ENCODE data around the gene C1orf53. TPM values are rescaled to one million over a fixed set of nuclear protein-coding genes. Genes with fewer than 3 reads are reported as not detected.
"Not testable (repeated sequence)": the region's sequence is repeated elsewhere in the genome, so short reads cannot be mapped to it uniquely, and the experiment has no call there.

C1orf53 gene
- 5.9 TPM for total RNA-seq (ENCODE audit: unreplicated experiment)
- long read RNA-seq, partial matches to known transcripts: 0 of 3 reads
- long read RNA-seq, other reads (novel, unspliced or antisense): 1 of 3 reads

DNA sequence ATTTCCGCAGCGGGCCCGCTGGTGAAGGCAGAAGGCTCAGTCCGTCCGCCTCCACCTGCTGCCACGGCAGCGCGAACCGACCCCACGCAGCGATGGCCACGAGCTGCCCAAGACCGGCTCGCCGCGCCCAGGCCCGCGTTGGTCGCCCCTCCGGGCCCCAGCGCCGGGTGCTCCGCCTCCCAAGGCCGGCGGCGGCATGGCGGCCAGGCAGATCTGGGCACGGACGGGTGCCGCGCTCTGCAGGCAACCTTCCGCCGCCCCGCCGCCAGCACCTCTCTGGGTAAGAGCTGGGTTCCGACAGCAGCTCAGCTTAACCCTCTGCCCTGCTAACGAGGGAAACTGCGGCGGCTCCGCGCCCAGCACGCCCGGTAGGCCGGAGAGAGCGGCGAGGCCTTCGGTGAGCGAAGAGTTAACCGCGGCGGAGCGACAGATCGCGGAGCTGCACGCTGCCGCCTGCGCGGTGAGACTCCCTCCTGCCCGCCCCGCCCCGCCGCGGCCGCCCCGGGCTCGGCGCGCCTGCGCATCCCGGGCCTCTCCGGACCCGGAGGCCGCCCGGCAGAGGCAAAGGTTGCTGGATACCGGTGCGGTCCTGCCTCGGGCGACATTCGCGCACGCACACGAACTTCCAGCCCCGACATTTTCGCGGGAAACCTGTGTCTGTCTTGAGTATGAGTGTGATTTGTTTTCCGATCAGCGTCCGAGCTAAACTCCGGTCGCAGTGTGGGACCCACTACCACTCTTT lies at the start of gene C1orf53:
C1orf53 (plus strand) TSS at position 177 of the 742 bp plus-strand sequence; CDS start at position 197, 20 bp downstream.
- peaks cover 14% of the 10 kb centered on the region for H3K27me3 Mint-ChIP-seq (ENCODE audit: unreplicated experiment)
- H3K27ac Mint-ChIP-seq (ENCODE audit: unreplicated experiment): peak within 1 kb of the TSS; percentile 95
- no peaks in the 10 kb centered on the region for H3K36me3 Mint-ChIP-seq (ENCODE audit: unreplicated experiment)

DNA sequence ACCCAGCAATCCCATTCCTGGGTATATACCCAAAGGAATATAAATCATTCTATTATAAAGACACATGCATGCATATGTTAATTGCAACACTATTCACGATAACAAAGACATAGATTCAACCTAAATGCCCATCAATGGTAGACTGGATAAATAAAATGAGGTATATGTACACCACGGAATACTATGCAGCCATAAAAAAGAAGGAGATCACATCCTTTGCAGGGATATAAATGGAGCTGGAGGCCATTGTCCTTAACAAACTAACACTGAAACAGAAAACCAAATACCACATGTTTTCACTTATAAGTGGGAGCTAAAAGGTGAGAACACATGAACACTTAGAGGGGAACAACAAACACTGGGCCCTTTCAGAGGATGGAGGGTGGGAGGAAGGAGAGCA lies 46.7 kb upstream of the C1orf53 start:
- not testable (repeated sequence) for DNase-seq; H3K36me3 Mint-ChIP-seq (ENCODE audit: unreplicated experiment); H3K4me1 Mint-ChIP-seq (ENCODE audit: low read depth, unreplicated experiment); H3K27me3 Mint-ChIP-seq (ENCODE audit: unreplicated experiment); H3K9me3 Mint-ChIP-seq (ENCODE audit: unreplicated experiment); H3K4me3 Mint-ChIP-seq (ENCODE audit: unreplicated experiment); H3K27ac Mint-ChIP-seq (ENCODE audit: unreplicated experiment)

More for the DNA sequence above, at the start of gene C1orf53:
- peak; percentile 90 for DNase-seq
- no peak for TF ChIP-seq CTCF (IDR thresholded peaks at IDR 0.05; ENCODE audit: partially characterized antibody, unreplicated experiment)
- peak within 1 kb of the TSS; percentile 97 for H3K4me3 Mint-ChIP-seq (ENCODE audit: unreplicated experiment)
- H3K4me1 Mint-ChIP-seq (ENCODE audit: low read depth, unreplicated experiment): peaks cover 22% of the 10 kb centered on the region
- peaks cover 6% of the 10 kb centered on the region for H3K9me3 Mint-ChIP-seq (ENCODE audit: unreplicated experiment)

DNA sequence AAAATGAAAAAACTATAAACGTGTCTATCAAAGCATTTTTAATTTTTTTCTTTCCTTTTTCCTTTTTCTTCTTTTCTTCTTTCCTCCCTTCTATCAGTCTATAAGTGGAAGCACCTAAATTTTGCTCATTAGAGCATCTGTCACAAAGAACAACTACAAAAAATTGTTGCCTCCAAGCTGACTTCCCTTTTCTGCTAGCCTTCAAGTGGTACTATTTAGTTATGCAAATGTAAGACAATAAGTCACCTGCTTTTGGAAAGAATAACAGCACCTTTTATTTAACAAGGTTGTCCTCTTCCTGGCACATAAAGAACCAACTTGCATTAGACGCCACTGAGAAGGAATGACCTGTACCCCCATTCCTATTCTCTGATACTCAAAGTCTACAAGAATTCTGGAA lies 45.0 kb upstream of the C1orf53 start:
- H3K9me3 Mint-ChIP-seq (ENCODE audit: unreplicated experiment): peaks cover 3% of the 10 kb centered on the region
- DNase-seq: no peak
- H3K27ac Mint-ChIP-seq (ENCODE audit: unreplicated experiment): no peak overlapping the region
- TF ChIP-seq CTCF (IDR thresholded peaks at IDR 0.05; ENCODE audit: partially characterized antibody, unreplicated experiment): no peak
- peaks cover 2% of the 10 kb centered on the region for H3K27me3 Mint-ChIP-seq (ENCODE audit: unreplicated experiment)
- no peaks in the 10 kb centered on the region for H3K4me1 Mint-ChIP-seq (ENCODE audit: low read depth, unreplicated experiment)
- no peak overlapping the region for H3K4me3 Mint-ChIP-seq (ENCODE audit: unreplicated experiment)
- H3K36me3 Mint-ChIP-seq (ENCODE audit: unreplicated experiment): no peaks in the 10 kb centered on the region

DNA sequence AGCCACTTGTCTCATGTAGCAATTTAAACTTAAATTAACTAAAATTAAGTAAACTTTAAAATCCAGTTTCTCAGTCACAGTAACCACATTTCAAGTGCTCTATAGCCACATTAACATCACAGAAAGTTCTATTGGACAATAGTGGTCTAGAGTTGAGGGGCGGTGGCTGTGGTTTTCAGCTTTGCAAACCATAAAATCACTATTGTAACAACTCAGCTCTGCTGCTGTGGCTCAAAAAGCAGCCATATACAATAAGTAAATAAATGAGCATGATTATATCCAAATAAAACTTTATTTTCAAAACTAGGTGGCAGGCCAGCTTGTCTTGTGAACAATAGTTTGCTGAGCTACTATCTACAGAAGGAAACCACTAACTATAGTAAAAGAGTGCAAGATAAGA lies 43.4 kb upstream of the C1orf53 start:
- no peak for DNase-seq
- Mint-ChIP-seq H3K9me3 (ENCODE audit: unreplicated experiment) (peaks cover 3% of the 10 kb centered on the region), H3K36me3 (ENCODE audit: unreplicated experiment) (no peaks in the 10 kb centered on the region), H3K4me3 (ENCODE audit: unreplicated experiment) (no peak overlapping the region), H3K27ac (ENCODE audit: unreplicated experiment) (no peak overlapping the region), H3K4me1 (ENCODE audit: low read depth, unreplicated experiment) (peaks cover 6% of the 10 kb centered on the region), H3K27me3 (ENCODE audit: unreplicated experiment) (peaks cover 2% of the 10 kb centered on the region)
- no peak for TF ChIP-seq CTCF (IDR thresholded peaks at IDR 0.05; ENCODE audit: partially characterized antibody, unreplicated experiment)

DNA sequence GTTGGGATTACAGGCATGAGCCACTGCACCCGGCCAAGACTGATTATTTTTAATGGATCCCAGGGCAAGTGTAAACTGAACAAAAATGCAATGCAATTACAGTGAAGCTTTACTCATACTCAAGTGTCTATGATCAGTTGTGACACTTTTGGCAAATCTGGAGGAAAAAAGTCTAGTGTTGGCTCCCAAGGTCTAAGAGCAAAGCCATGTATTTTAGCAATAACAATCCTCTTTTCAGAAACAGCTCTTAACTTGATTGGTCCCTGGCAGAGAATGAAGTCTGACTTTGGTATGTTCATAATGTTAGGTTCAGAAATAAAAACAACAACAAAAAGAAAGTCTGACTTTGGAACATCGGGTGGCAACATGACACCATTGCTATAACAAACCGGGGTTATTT lies 40.2 kb upstream of the C1orf53 start:
- DNase-seq: no peak
- Mint-ChIP-seq H3K36me3 (ENCODE audit: unreplicated experiment) (no peaks in the 10 kb centered on the region), H3K27me3 (ENCODE audit: unreplicated experiment) (no peaks in the 10 kb centered on the region), H3K27ac (ENCODE audit: unreplicated experiment) (no peak overlapping the region), H3K4me1 (ENCODE audit: low read depth, unreplicated experiment) (peaks cover 8% of the 10 kb centered on the region), H3K4me3 (ENCODE audit: unreplicated experiment) (no peak overlapping the region), H3K9me3 (ENCODE audit: unreplicated experiment) (no peaks in the 10 kb centered on the region)
- TF ChIP-seq CTCF (IDR thresholded peaks at IDR 0.05; ENCODE audit: partially characterized antibody, unreplicated experiment): no peak
